Measurements from ENCODE around the gene LRRC8B.

- TF ChIP-seq POLR2A (IDR thresholded peaks at IDR 0.05; ENCODE audit: low read length), result no peak
- no peak for TF ChIP-seq GATA1 (IDR thresholded peaks at IDR 0.05; ENCODE audit: low read depth, low read length)
Measured at GRCh38 chr1:89604414-89604735, 79.7 kb downstream of the LRRC8B start.

Measured in erythroblast (primary cell).